Measurements from ENCODE around the gene ZFAND3.
"Not testable (repeated sequence)": the region's sequence is repeated elsewhere in the genome, so short reads cannot be mapped to it uniquely, and the experiment has no call there.

DNA sequence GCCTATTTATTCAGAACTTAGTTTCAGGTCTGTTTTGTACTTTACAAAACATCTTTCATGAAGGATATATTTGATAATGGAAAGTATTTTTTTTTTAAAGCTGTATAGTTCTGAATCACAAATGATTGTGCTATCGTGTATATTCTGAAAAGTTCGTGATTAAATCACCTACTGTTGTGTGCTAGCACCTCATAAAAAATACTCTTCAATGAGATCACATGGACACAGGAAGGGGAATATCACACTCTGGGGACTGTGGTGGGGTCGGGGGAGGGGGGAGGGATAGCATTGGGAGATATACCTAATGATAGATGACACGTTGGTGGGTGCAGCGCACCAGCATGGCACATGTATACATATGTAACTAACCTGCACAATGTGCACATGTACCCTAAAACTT lies 61.1 kb downstream of the ZFAND3 start:
- TF ChIP-seq, protein P1, sequence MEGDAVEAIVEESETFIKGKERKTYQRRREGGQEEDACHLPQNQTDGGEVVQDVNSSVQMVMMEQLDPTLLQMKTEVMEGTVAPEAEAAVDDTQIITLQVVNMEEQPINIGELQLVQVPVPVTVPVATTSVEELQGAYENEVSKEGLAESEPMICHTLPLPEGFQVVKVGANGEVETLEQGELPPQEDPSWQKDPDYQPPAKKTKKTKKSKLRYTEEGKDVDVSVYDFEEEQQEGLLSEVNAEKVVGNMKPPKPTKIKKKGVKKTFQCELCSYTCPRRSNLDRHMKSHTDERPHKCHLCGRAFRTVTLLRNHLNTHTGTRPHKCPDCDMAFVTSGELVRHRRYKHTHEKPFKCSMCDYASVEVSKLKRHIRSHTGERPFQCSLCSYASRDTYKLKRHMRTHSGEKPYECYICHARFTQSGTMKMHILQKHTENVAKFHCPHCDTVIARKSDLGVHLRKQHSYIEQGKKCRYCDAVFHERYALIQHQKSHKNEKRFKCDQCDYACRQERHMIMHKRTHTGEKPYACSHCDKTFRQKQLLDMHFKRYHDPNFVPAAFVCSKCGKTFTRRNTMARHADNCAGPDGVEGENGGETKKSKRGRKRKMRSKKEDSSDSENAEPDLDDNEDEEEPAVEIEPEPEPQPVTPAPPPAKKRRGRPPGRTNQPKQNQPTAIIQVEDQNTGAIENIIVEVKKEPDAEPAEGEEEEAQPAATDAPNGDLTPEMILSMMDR (conservative IDR thresholded peaks at IDR 0.05; ENCODE audit: low read depth, low read length) = not testable (repeated sequence)
- not testable (repeated sequence) for TF ChIP-seq POLR2A (IDR thresholded peaks at IDR 0.05; ENCODE audit: low read depth, low read length); NFE2L2 (IDR thresholded peaks at IDR 0.05; ENCODE audit: low read depth, low read length); MAFK (IDR thresholded peaks at IDR 0.05; ENCODE audit: low read depth, low read length); CEBPB (IDR thresholded peaks at IDR 0.05; ENCODE audit: low read depth, low read length); BHLHE40 (IDR thresholded peaks at IDR 0.05; ENCODE audit: low read depth, low read length); RAD21 (IDR thresholded peaks at IDR 0.05; ENCODE audit: low read length); MAZ (IDR thresholded peaks at IDR 0.05; ENCODE audit: borderline replicate concordance, low read depth, low read length); SMC3 (IDR thresholded peaks at IDR 0.05; ENCODE audit: low read depth, low read length); CHD1 (IDR thresholded peaks at IDR 0.05; ENCODE audit: low read depth, low read length)
- TF ChIP-seq, protein P2, sequence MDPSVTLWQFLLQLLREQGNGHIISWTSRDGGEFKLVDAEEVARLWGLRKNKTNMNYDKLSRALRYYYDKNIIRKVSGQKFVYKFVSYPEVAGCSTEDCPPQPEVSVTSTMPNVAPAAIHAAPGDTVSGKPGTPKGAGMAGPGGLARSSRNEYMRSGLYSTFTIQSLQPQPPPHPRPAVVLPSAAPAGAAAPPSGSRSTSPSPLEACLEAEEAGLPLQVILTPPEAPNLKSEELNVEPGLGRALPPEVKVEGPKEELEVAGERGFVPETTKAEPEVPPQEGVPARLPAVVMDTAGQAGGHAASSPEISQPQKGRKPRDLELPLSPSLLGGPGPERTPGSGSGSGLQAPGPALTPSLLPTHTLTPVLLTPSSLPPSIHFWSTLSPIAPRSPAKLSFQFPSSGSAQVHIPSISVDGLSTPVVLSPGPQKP (IDR thresholded peaks at IDR 0.05; ENCODE audit: borderline replicate concordance, low read depth, low read length) = not testable (repeated sequence)
- TF ChIP-seq, protein P3, sequence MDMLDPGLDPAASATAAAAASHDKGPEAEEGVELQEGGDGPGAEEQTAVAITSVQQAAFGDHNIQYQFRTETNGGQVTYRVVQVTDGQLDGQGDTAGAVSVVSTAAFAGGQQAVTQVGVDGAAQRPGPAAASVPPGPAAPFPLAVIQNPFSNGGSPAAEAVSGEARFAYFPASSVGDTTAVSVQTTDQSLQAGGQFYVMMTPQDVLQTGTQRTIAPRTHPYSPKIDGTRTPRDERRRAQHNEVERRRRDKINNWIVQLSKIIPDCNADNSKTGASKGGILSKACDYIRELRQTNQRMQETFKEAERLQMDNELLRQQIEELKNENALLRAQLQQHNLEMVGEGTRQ (IDR thresholded peaks at IDR 0.05; ENCODE audit: low read depth, low read length) = not testable (repeated sequence)

All from IMR-90 (cell line).